GM12878 (cell line): Measurements from ENCODE around the gene CSRNP2. TPM values are rescaled to one million over a fixed set of nuclear protein-coding genes. Genes with fewer than 3 reads are reported as not detected.

ENCODE experiments used
- ATAC-seq: fragments of 200-7000 bp; cut with Tn5 transposase; 3 replicates; pipeline ENCODE4 v1.9.1; 2020; ENCODE audit warnings: mild to moderate bottlenecking, moderate library complexity
- BruUV-seq: library from RNA; stranded (reverse); fragments of 400-500 nt; replicated peaks from 2 replicates; lab custom pipeline; 2021; lab: Mats Ljungman, UMichigan
- CTCF ChIA-PET: fragments of 300-600 bp; sonication (Branson Sonifier 250); formaldehyde crosslinking; extraction: SDS; loops from one replicate; lab custom pipeline; 2021; ENCODE audit warnings: inconsistent platforms; lab: Yijun Ruan, JAX
- POLR2A ChIA-PET: fragments of 350-600 bp; formaldehyde crosslinking; extraction: SDS; loops from one replicate; lab custom pipeline; 2021; ENCODE audit warnings: inconsistent platforms; lab: Charles Lee
- RAD21 ChIA-PET: fragments of 300-600 bp; sonication (Branson Sonifier 250); formaldehyde crosslinking; loops from one replicate; lab custom pipeline; 2023; ENCODE audit warnings: antibody characterized with exemption; ENCODE audit not compliant: unreplicated experiment; lab: Charles Lee
- SMC1A ChIA-PET: fragments of 300-600 bp; sonication (Branson Sonifier 250); formaldehyde crosslinking; loops from one replicate; lab custom pipeline; 2023; ENCODE audit not compliant: unreplicated experiment, uncharacterized antibody; lab: Charles Lee
- DNase-seq: peaks from one replicate; pipeline ENCODE4 v3.0.0-alpha.2; 2011; ENCODE audit warnings: low read depth, low spot score
- FAIRE-seq: peaks from 3 replicates; lab custom pipeline; 2011; peaks lifted over from hg19 to GRCh38; lab: Jason Lieb, UNC
- H2AFZ ChIP-seq: 2 replicates; pipeline ENCODE4 v1.6.0; 2011; ENCODE audit warnings: low read depth, low read length, control low read depth; ENCODE audit not compliant: control insufficient read depth
- H3K27ac ChIP-seq: 2 replicates; pipeline ENCODE4 v1.5.1; 2011; ENCODE audit warnings: control low read depth; ENCODE audit not compliant: control insufficient read depth, insufficient read depth
- H3K27me3 ChIP-seq, 2 experiments: replicated peaks in 1 of 2; 2 replicates each; pipeline versions ENCODE4 v1.6.0 to v1.6.1; 2011; ENCODE audit warnings: low read length in 1 of 2; ENCODE audit not compliant: control insufficient read depth in 2 of 2, insufficient read depth in 2 of 2
- H3K36me3 ChIP-seq, 2 experiments: 2 replicates each; pipeline ENCODE4 v1.5.1; 2011; ENCODE audit warnings: low read length in 1 of 2; ENCODE audit not compliant: control insufficient read depth in 2 of 2, insufficient read depth in 2 of 2
- H3K4me1 ChIP-seq: 2 replicates; pipeline ENCODE4 v1.6.1; 2011; ENCODE audit warnings: mild to moderate bottlenecking, low read length, moderate library complexity, mixed read lengths; ENCODE audit not compliant: control insufficient read depth, insufficient read depth
- H3K4me2 ChIP-seq: 2 replicates; pipeline ENCODE4 v1.6.0; 2011; ENCODE audit warnings: control low read depth; ENCODE audit not compliant: control insufficient read depth, insufficient read depth
- H3K4me3 ChIP-seq: fragments of 200-600 bp; sonication (generic); 2 replicates; pipeline ENCODE4 v1.5.1; 2016
- H3K79me2 ChIP-seq: 2 replicates; pipeline ENCODE4 v1.6.0; 2011; ENCODE audit warnings: low read length; ENCODE audit not compliant: control insufficient read depth, insufficient read depth
- H3K9ac ChIP-seq: 2 replicates; pipeline ENCODE4 v1.8.0; 2011; ENCODE audit warnings: low read length, control low read depth, mixed read lengths; ENCODE audit not compliant: control insufficient read depth, insufficient read depth
- H3K9me3 ChIP-seq: replicated peaks from 3 replicates; pipeline ENCODE4 v1.5.1; 2011; ENCODE audit warnings: mild to moderate bottlenecking, low read length; ENCODE audit not compliant: control insufficient read depth, insufficient read depth
- H4K20me1 ChIP-seq: 2 replicates; pipeline ENCODE4 v1.6.0; 2011; ENCODE audit not compliant: control insufficient read depth, insufficient read depth
- CEBPZ ChIP-seq: fragments of 150-350 bp; IDR thresholded peaks from 2 replicates; pipeline ENCODE4 v1.6.1; 2016; ENCODE audit warnings: low read depth, low read length
- CUX1 ChIP-seq: IDR thresholded peaks from 2 replicates; pipeline ENCODE4 v1.6.1; 2012; ENCODE audit warnings: improper control_type of control experiment, low read depth, low read length; ENCODE audit not compliant: insufficient replicate concordance
- MTA2 ChIP-seq: fragments of 450-650 bp; IDR thresholded peaks from 2 replicates; pipeline ENCODE4 v1.6.1; 2016; ENCODE audit warnings: low read depth, mild to moderate bottlenecking, moderate library complexity
- MXI1 ChIP-seq: fragments of 150-350 bp; IDR thresholded peaks from 2 replicates; pipeline ENCODE4 v1.6.1; 2011; ENCODE audit warnings: low read depth, mild to moderate bottlenecking, inconsistent platforms, low read length, improper control_type of control experiment
- NR2C2 ChIP-seq: IDR thresholded peaks from 2 replicates; pipeline ENCODE4 v1.6.1; 2011; ENCODE audit warnings: borderline replicate concordance, low read depth; ENCODE audit not compliant: control insufficient read depth, insufficient read length
- PBX3 ChIP-seq: IDR thresholded peaks from 2 replicates; pipeline ENCODE4 v1.6.1; 2011; ENCODE audit warnings: mild to moderate bottlenecking, low read depth, low read length, moderate library complexity; ENCODE audit not compliant: insufficient replicate concordance
- RELA ChIP-seq: fragments of 450-650 bp; IDR thresholded peaks from 2 replicates; pipeline ENCODE4 v1.8.0; 2014; ENCODE audit warnings: borderline replicate concordance; ENCODE audit not compliant: partially characterized antibody
- SREBF2 ChIP-seq: IDR thresholded peaks from 2 replicates; pipeline ENCODE4 v1.6.1; 2012; ENCODE audit warnings: mild to moderate bottlenecking, low read length
- STAT1 ChIP-seq: fragments of 450-650 bp; conservative IDR thresholded peaks from 2 replicates; pipeline ENCODE4 v1.6.1; 2014; ENCODE audit warnings: antibody characterized with exemption, mild to moderate bottlenecking
- YY1 ChIP-seq: IDR thresholded peaks from 2 replicates; pipeline ENCODE4 v1.6.1; 2011; ENCODE audit warnings: low read depth, mild to moderate bottlenecking, low read length
- ZBTB33 ChIP-seq: fragments of 450-650 bp; IDR thresholded peaks from 2 replicates; pipeline ENCODE4 v1.6.1; 2017; ENCODE audit warnings: mild to moderate bottlenecking
- WGBS: methylation state at CpG from one replicate; pipeline ENCODE4 v1.1.6; 2016; ENCODE audit warnings: low lambda C conversion rate; ENCODE audit not compliant: insufficient replicate concordance, insufficient coverage; ENCODE audit errors: missing lambda C conversion rate; 5-methylcytosine and 5-hydroxymethylcytosine counted together
- in situ Hi-C: fragments of 300-500 bp; cut with MboI; formaldehyde crosslinking; loops from 9 replicates; pipeline ENCODE4 v1.14.3; 2018; ENCODE audit warnings: mixed read lengths
- intact Hi-C: fragments of 100-400 bp; cut with micrococcal nuclease; formaldehyde crosslinking; loops from one replicate; pipeline ENCODE4 v1.14.2; 2022; ENCODE audit not compliant: unreplicated experiment
- polyA plus RNA-seq, 11 experiments: library from polyadenylated mRNA; depleted of rRNA in 4 of 11; unstranded in 6 of 11; stranded (reverse) in 5 of 11; fragments of >200 nt; fragmentation: Nextera tagmentation in 4 of 11; fragmentation: Illumina TruSeq in 1 of 11; extraction: Ambion mirVana in 4 of 11; extraction: Trizol in 1 of 11; gene quantifications; 1 replicate in 1 of 11; 2 replicates in 10 of 11; pipeline versions ENCODE4 v1.2.1 to v1.2.3, GENCODE V29; 2011 to 2016; ENCODE audit warnings: inconsistent platforms in 2 of 11, missing spikeins in 2 of 11, low read depth in 1 of 11
- total RNA-seq, 4 experiments: library from RNA; depleted of rRNA in 3 of 4; stranded (reverse); fragments of >200 nt in 3 of 4; fragmentation: Illumina TruSeq in 1 of 4; extraction: Trizol in 1 of 4; gene quantifications; 2 replicates each; pipeline versions ENCODE4 v1.2.1 to v1.2.3, GENCODE V29; 2013 to 2021

The CSRNP2 gene
- total and polyA plus RNA-seq, 10 of the 15 experiments (the other 5 are each of a cell fraction or from before 2014, with no cell fraction given), result 1.2 to 12.1 (median 6.3) TPM

DNA sequence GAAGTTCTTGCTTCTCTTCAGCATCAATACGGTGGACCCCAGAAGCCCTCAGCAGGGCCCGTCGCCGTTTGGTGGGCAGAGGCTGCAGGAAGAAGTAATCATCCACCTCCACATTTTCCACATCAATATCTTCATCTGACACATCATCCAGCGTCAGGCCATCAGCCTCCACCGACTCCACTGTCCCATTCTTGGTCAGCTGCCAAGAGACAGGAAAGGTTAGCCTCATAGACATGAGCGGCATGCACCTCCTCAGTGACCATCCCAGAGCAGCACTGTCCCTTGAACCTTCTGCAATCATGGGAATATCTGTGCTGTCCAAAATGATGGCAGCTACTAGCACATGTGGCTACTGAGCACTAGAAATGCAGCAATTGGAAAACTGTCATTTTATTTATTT, 15.6 kb downstream of the CSRNP2 start (continued):
- TF ChIP-seq RELA, result no peak

GRCh38 chr12:51067229-51067628, 16.2 kb downstream of the CSRNP2 start:
- Histone ChIP-seq H3K4me2 (no peak overlapping the region), H3K4me1 (no peaks in the 10 kb centered on the region), H3K27ac (no peak overlapping the region), H3K9me3 (no peaks in the 10 kb centered on the region), H4K20me1 (no peaks in the 10 kb centered on the region), H3K4me3 (no peak overlapping the region), H3K27me3 (no peaks in the 10 kb centered on the region), H3K9ac (no peak overlapping the region), H3K79me2 (no peaks in the 10 kb centered on the region), H3K36me3 (peaks cover 3 to 12% of the 10 kb centered on the region in 2 experiments), H2AFZ (no peak overlapping the region)
- CTCF ChIA-PET, result interaction anchor here (1.2 kb wide), 1 partner anchor 74 kb away, joined by 3 read pairs; no protein-coding TSS in a partner anchor
- DNase-seq (no peak), FAIRE-seq (no peak), ATAC-seq (no peak)
- RAD21 ChIA-PET, result no interaction called here
- POLR2A ChIA-PET, result no interaction called here
- intact Hi-C loops (no loop called here), in situ Hi-C loops (no loop called here)
- 93% methylated on average over 4 of the region's 4 CpGs for WGBS
- BruUV-seq, result no TSS peak
- SMC1A ChIA-PET, result interaction anchor here (0.9 kb wide), 1 partner anchor 42 kb away, joined by 3 read pairs; no protein-coding TSS in a partner anchor
- TF ChIP-seq CUX1 (no peak), STAT1 (no peak), CEBPZ (no peak), SREBF2 (no peak), YY1 (no peak), MXI1 (no peak), MTA2 (no peak), ZBTB33 (no peak), PBX3 (no peak), NR2C2 (no peak)
